OCI-LY7 (cell line): ENCODE data around the gene GAPDH. TPM values are rescaled to one million over a fixed set of nuclear protein-coding genes. Genes with fewer than 3 reads are reported as not detected.

Source experiments
- BruUV-seq: library from RNA; stranded (reverse); fragments of 400-500 nt; replicated peaks from 2 replicates; lab custom pipeline; 2021; lab: Mats Ljungman, UMichigan
- CTCF ChIA-PET: fragments of 300-600 bp; sonication (Branson Sonifier 250); formaldehyde crosslinking; loops from one replicate; lab custom pipeline; 2022; ENCODE audit warnings: antibody characterized with exemption; ENCODE audit not compliant: unreplicated experiment; lab: Charles Lee
- POLR2A ChIA-PET: fragments of 300-600 bp; sonication (Branson Sonifier 250); formaldehyde crosslinking; loops from one replicate; lab custom pipeline; 2022; ENCODE audit warnings: antibody characterized with exemption; lab: Charles Lee
- DNase-seq: peaks from one replicate; pipeline ENCODE4 v3.0.0-alpha.2; 2015; ENCODE audit warnings: low spot score
- H2AFZ ChIP-seq: fragments of 200-600 bp; sonication (generic), shearing (Covaris generic); 2 replicates; pipeline ENCODE4 v1.6.1; 2014; ENCODE audit warnings: mild to moderate bottlenecking, antibody characterized with exemption, low read length, moderate library complexity
- H3K27ac ChIP-seq: fragments of 200-600 bp; sonication (generic); 2 replicates; pipeline ENCODE4 v1.5.1; 2014; ENCODE audit warnings: mixed run types, low read depth, mild to moderate bottlenecking, moderate library complexity, low read length, inconsistent platforms; ENCODE audit not compliant: poor library complexity, severe bottlenecking
- H3K36me3 ChIP-seq: fragments of 200-600 bp; sonication (generic); 2 replicates; pipeline ENCODE4 v1.6.1; 2014; ENCODE audit warnings: mild to moderate bottlenecking, antibody characterized with exemption, low read length, moderate library complexity, mixed read lengths; ENCODE audit not compliant: insufficient read depth
- H3K4me1 ChIP-seq: fragments of 200-600 bp; sonication (generic); 2 replicates; pipeline ENCODE4 v1.5.1; 2014; ENCODE audit warnings: mild to moderate bottlenecking, low read length; ENCODE audit not compliant: insufficient read depth, poor library complexity, severe bottlenecking
- H3K4me2 ChIP-seq: fragments of 200-600 bp; sonication (generic); 2 replicates; pipeline ENCODE4 v1.6.1; 2014; ENCODE audit warnings: mild to moderate bottlenecking, low read length
- H3K4me3 ChIP-seq: fragments of 200-600 bp; sonication (generic); 2 replicates; pipeline ENCODE4 v1.5.1; 2014; ENCODE audit warnings: mild to moderate bottlenecking, low read depth, low read length; ENCODE audit not compliant: poor library complexity, severe bottlenecking
- H3K79me2 ChIP-seq: fragments of 200-600 bp; sonication (generic); 2 replicates; pipeline ENCODE4 v1.6.1; 2016; ENCODE audit warnings: low read depth, mild to moderate bottlenecking, low read length, moderate library complexity, mixed read lengths; ENCODE audit not compliant: insufficient read depth
- H3K9me2 ChIP-seq: fragments of 200-600 bp; sonication (generic); 2 replicates; pipeline ENCODE4 v1.6.1; 2016; ENCODE audit warnings: mild to moderate bottlenecking, low read length, mixed read lengths; ENCODE audit not compliant: insufficient read depth
- H3K9me3 ChIP-seq: fragments of 200-600 bp; sonication (generic); 2 replicates; pipeline ENCODE4 v1.6.1; 2014; ENCODE audit warnings: mild to moderate bottlenecking, mixed run types, low read length, mixed read lengths
- H4K20me1 ChIP-seq: fragments of 200-600 bp; sonication (generic); 2 replicates; pipeline ENCODE4 v1.6.1; 2014; ENCODE audit warnings: mild to moderate bottlenecking, antibody characterized with exemption, low read length, moderate library complexity, mixed read lengths; ENCODE audit not compliant: insufficient read depth
- EZH2phosphoT487 ChIP-seq: fragments of 200-600 bp; sonication (generic); IDR thresholded peaks from 2 replicates; pipeline ENCODE4 v1.6.1; 2018; ENCODE audit warnings: low read depth, borderline replicate concordance, mild to moderate bottlenecking, mixed run types, antibody characterized with exemption, low read length, moderate library complexity, mixed read lengths
- intact Hi-C: fragments of 100-400 bp; cut with micrococcal nuclease; formaldehyde crosslinking; loops from one replicate; pipeline ENCODE4 v1.10.0; 2022; ENCODE audit not compliant: unreplicated experiment
- total RNA-seq, 2 experiments: library from RNA; depleted of rRNA in 1 of 2; stranded (reverse); fragments of >200 nt in 1 of 2; shearing (Covaris generic) in 1 of 2; gene quantifications; 2 replicates each; pipeline ENCODE4 v1.2.3, GENCODE V29; 2014 to 2022
- TF ChIP-seq, protein P1 (sequence below): fragments of 200-600 bp; sonication (generic); conservative IDR thresholded peaks from 2 replicates; pipeline ENCODE4 v1.5.1; 2014; ENCODE audit warnings: mild to moderate bottlenecking, antibody characterized with exemption, low read length, moderate library complexity, mixed read lengths

GAPDH gene
- total RNA-seq, 2 experiments from 2014 or later: 3,801 to 4,502 TPM

DNA sequence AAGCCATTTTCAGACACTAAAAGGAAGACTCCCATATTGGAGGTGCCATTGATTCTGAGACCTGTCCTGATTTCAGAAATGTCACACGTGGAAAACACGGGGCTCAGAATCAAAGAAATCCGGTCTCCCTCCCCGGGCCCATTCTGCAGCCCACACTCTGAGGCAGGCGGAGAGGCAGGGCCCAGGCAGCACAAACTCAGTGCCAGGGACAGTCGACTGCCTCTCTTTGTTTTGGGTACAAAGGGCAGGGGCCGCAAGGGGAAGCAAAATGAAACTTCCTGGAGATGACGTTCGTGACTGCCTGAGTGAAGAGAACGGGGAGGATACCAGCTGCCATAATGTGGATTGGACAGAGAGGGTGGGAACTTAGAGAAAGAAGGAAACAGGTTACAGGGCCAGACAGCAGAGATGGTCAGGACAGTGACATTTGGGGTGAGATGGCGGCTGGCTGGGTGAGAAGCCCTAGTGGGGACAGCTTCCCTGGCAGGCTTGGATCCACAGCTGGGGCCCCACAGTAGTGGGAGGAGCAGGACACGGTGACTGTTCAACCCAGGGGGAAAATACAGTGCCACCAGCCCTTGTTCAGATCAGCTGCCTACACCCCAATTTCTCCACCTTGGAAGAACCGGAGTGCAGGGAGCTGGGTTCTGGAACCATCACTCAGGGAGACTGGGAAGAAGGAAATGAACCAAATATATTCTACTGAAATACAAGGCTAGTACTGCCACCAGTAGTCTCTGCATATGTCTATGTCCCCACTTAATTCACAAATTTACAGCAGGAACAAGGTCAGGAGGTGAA is 8.1 kb downstream of the GAPDH start:
- H3K4me3 ChIP-seq: no peak overlapping the region
- H3K36me3 ChIP-seq: peaks cover 75% of the 10 kb centered on the region
- no peaks in the 10 kb centered on the region for H3K79me2 ChIP-seq
- H4K20me1 ChIP-seq: no peaks in the 10 kb centered on the region
- intact Hi-C loops: no loop called here
- CTCF ChIA-PET: no interaction called here
- no peaks in the 10 kb centered on the region for H3K9me3 ChIP-seq
- TF ChIP-seq, protein P1, sequence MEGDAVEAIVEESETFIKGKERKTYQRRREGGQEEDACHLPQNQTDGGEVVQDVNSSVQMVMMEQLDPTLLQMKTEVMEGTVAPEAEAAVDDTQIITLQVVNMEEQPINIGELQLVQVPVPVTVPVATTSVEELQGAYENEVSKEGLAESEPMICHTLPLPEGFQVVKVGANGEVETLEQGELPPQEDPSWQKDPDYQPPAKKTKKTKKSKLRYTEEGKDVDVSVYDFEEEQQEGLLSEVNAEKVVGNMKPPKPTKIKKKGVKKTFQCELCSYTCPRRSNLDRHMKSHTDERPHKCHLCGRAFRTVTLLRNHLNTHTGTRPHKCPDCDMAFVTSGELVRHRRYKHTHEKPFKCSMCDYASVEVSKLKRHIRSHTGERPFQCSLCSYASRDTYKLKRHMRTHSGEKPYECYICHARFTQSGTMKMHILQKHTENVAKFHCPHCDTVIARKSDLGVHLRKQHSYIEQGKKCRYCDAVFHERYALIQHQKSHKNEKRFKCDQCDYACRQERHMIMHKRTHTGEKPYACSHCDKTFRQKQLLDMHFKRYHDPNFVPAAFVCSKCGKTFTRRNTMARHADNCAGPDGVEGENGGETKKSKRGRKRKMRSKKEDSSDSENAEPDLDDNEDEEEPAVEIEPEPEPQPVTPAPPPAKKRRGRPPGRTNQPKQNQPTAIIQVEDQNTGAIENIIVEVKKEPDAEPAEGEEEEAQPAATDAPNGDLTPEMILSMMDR: no peak
- TF ChIP-seq EZH2phosphoT487: no peak
- H3K27ac ChIP-seq: no peak overlapping the region
- DNase-seq: no peak
- no peak overlapping the region for H2AFZ ChIP-seq
- peaks cover 40% of the 10 kb centered on the region for H3K4me1 ChIP-seq
- no TSS peak for BruUV-seq
- no peak overlapping the region for H3K4me2 ChIP-seq
- POLR2A ChIA-PET: no interaction called here
- H3K9me2 ChIP-seq: no peaks in the 10 kb centered on the region

DNA sequence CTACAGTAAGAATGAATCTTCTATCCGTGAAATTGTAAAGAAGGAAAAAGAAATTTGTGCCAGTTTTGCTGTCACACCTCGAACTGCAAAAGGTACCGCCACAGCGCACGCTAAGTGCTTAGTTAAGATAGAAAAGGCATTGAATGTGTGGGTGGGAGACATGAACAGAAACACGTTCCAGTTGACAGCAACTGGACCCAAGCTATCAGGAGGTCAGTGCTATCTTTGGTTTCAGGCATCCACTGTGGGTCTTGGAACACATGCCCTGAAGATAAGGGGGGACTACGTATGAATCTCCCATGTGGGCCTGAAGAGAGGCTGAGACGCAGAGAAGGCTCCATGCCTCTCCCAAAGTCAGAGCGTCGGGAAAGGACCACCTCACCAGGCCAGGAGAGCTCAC is 11.7 kb downstream of the GAPDH start:
- peaks cover 4% of the 10 kb centered on the region for H3K4me1 ChIP-seq
- intact Hi-C loops: no loop called here
- H2AFZ ChIP-seq: no peak overlapping the region
- ChIA-PET CTCF (interaction anchor here (0.6 kb wide), 1 partner anchor 302 kb away, joined by 3 read pairs; no protein-coding TSS in a partner anchor), POLR2A (interaction anchor here (0.6 to 1.2 kb wide), 2 partner anchors 76 to 308 kb away, joined by 3 to 4 read pairs; no protein-coding TSS in a partner anchor)
- H3K4me3 ChIP-seq: no peak overlapping the region
- TF ChIP-seq, protein P1: no peak
- TF ChIP-seq EZH2phosphoT487: no peak
- no peaks in the 10 kb centered on the region for H3K9me2 ChIP-seq
- H3K79me2 ChIP-seq: no peaks in the 10 kb centered on the region
- no peak overlapping the region for H3K27ac ChIP-seq
- no peaks in the 10 kb centered on the region for H3K9me3 ChIP-seq
- H3K36me3 ChIP-seq: peaks cover 78% of the 10 kb centered on the region
- BruUV-seq: no TSS peak
- H3K4me2 ChIP-seq: no peak overlapping the region
- no peak for DNase-seq
- H4K20me1 ChIP-seq: no peaks in the 10 kb centered on the region

DNA sequence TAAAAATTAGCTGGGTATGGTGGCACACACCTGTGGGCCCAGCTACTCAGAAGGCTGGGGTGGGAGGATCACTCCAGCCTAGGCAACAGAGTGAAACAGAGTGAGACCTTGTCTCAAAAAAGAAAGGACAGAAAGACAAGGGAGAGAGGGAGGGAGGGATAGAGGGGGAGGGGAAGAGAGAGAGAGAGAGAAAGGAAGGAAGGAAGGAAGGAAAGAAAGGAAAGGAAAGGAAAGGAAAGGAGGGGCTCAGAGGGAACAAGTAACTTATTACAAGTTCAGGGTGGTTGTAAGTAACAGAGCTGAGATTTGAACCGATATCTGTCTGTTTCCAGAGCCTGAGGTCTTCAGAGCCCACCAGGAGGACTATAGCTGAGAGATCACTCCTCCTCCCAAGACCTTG is 13.2 kb downstream of the GAPDH start:
- Histone ChIP-seq H3K36me3 (peaks cover 77% of the 10 kb centered on the region), H3K4me1 (no peaks in the 10 kb centered on the region), H2AFZ (no peak overlapping the region), H3K9me2 (no peaks in the 10 kb centered on the region), H4K20me1 (no peaks in the 10 kb centered on the region), H3K4me2 (no peak overlapping the region), H3K79me2 (peaks cover 13% of the 10 kb centered on the region; the same call in 1 of the 2 replicates), H3K27ac (no peak overlapping the region), H3K4me3 (no peak overlapping the region), H3K9me3 (no peaks in the 10 kb centered on the region)
- ChIA-PET CTCF (interaction anchor here (0.7 kb wide), 1 partner anchor 9 kb away, joined by 5 read pairs; no protein-coding TSS in a partner anchor), POLR2A (interaction anchor here (0.6 kb wide), 1 partner anchor 14 kb away, joined by 3 read pairs; the partner anchor contains the start of gene GAPDH)
- DNase-seq: no peak
- no TSS peak for BruUV-seq
- no peak for TF ChIP-seq EZH2phosphoT487
- TF ChIP-seq, protein P1: no peak
- intact Hi-C loops: no loop called here
